OCI-LY3 (cell line): Measurements from ENCODE around the gene SLC22A15.

ENCODE experiments used
- EZH2phosphoT487 ChIP-seq: fragments of 200-600 bp; shearing (Covaris generic); IDR thresholded peaks from 2 replicates; pipeline ENCODE4 v1.6.1; 2018; ENCODE audit warnings: antibody characterized with exemption, mixed run types, low read depth
- TF ChIP-seq, protein P1 (sequence below): fragments of 200-600, 300-600 bp; sonication (generic); IDR thresholded peaks from 2 replicates; pipeline ENCODE4 v1.5.1; 2014; ENCODE audit warnings: antibody characterized with exemption, low read length, low read depth

- TF ChIP-seq EZH2phosphoT487: no peak
- TF ChIP-seq, protein P1, sequence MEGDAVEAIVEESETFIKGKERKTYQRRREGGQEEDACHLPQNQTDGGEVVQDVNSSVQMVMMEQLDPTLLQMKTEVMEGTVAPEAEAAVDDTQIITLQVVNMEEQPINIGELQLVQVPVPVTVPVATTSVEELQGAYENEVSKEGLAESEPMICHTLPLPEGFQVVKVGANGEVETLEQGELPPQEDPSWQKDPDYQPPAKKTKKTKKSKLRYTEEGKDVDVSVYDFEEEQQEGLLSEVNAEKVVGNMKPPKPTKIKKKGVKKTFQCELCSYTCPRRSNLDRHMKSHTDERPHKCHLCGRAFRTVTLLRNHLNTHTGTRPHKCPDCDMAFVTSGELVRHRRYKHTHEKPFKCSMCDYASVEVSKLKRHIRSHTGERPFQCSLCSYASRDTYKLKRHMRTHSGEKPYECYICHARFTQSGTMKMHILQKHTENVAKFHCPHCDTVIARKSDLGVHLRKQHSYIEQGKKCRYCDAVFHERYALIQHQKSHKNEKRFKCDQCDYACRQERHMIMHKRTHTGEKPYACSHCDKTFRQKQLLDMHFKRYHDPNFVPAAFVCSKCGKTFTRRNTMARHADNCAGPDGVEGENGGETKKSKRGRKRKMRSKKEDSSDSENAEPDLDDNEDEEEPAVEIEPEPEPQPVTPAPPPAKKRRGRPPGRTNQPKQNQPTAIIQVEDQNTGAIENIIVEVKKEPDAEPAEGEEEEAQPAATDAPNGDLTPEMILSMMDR: peak; percentile 71
These were observed 5.0 kb downstream of the SLC22A15 start for GRCh38 chr1:115980998-115981993.
